ENCODE measurements around the gene CARD16.
"Not testable (repeated sequence)": the region's sequence is repeated elsewhere in the genome, so short reads cannot be mapped to it uniquely, and the experiment has no call there.

The CARD16 gene

DNA sequence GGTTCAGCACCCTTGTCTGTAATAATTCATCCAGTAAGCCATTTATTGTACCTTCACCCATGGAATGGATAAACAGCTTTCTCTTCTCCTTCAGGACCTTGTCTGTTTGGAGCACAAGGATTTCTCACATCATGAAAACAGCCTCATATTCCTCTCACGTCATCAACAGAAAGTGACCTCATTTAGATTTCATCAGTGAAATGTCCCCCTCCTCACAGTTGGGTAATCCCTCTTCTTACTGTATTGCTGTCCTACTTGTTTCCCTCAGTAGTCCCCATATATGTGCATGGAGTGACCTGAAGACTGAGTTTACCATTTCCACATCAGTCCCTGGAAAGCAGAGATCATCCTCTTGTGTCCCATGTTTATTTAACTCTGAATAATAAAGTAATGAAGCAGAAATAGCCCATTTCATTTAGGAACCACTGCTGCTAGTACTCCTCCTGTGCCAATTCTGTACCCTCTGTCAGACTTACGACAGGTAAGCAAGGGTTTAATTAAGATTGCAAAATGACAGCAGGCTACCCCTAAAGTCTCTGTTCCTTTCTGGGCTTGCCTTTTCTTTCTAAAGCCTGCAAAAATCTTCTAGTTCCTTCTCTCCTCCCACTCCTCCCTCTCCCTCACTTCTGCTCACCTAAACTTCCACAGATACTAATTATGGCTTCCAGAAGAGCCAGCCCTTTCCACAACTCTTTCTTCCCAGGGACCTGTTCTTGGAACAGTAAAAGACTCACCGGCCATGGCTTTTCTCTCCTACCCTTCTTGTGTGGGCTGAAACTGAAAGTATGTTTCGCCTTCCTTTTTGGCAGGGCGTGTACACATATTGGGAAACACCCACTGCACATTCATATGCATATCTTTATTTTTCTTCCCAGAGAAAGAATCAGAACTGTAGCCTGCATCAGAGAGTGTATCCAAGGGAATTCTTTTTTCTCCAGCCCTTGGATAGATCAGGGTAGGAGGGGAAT, at the start of gene CARD16:
Gene CARD16 (minus strand): TSS at position 779 of the 968 bp plus-strand sequence. CDS start 38 bp downstream, at position 741.
- H3K4me1 ChIP-seq (ENCODE audit: control insufficient read depth, insufficient read depth, low read length, unreplicated experiment): peaks cover 18% of the 10 kb centered on the region
- peak within 1 kb of the TSS; percentile 77 for H3K27ac ChIP-seq (ENCODE audit: low read depth, low read length)
- H3K36me3 ChIP-seq (ENCODE audit: insufficient read depth, low read length); H3K79me2 ChIP-seq (ENCODE audit: control insufficient read depth, insufficient read depth, low read length, unreplicated experiment); H3K27me3 ChIP-seq (ENCODE audit: insufficient read depth, low read length): not testable (repeated sequence)
- H2AFZ ChIP-seq (ENCODE audit: low read length, unreplicated experiment): peak within 1 kb of the TSS; percentile 19
- H3K4me3 ChIP-seq (ENCODE audit: low read depth, low read length): peak within 1 kb of the TSS; percentile 71

DNA sequence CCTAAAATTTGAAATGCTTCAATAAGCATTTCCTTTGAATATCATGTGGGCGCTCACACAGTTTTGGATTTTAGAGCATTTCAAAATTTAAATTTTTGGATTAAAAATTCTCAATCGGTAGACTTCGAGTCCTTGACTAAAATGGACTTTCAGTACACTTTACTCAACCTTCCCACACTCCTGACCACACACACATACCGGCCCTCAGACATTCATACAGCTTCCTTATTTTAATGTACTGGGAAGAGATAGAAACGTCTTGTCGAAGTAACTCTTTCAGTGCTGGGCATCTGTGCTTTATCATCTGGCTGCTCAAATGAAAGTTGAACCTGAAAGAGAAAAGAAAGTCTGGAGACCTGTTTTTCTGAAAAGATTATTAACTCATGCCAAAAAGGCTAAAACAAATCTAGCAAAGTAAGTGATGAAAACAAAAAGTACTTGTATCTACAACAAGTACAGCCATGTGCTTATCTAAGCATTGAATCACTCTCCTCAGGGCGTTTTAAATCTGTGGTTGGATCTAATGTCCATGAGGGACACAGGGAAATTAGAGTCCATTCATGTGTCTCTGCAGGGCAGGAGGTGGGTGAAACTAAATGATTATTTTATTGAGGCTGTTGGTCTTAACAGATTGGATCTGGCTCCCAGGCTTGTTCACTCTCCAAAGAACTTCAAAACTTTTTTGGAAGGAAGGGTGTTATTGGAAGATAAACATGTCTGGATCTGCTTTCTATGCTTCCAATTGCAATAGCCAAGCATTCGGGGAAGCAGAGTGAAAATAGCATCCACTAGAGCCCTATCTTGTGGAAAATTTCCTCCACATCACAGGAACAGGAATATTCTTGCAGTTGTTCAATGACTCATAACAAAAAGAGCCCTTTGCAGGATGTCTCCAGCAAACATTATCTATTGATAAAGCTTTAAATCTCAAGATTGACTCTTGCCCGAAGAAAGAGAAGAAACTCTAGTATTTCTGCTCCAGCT, 47.4 kb upstream of the CARD16 start:
- no peaks in the 10 kb centered on the region for H3K36me3 ChIP-seq (ENCODE audit: insufficient read depth, low read length)
- no peak overlapping the region for H3K27ac ChIP-seq (ENCODE audit: low read depth, low read length)
- H2AFZ ChIP-seq (ENCODE audit: low read length, unreplicated experiment): no peak overlapping the region
- H3K79me2 ChIP-seq (ENCODE audit: control insufficient read depth, insufficient read depth, low read length, unreplicated experiment): no peaks in the 10 kb centered on the region
- H3K4me1 ChIP-seq (ENCODE audit: control insufficient read depth, insufficient read depth, low read length, unreplicated experiment): no peaks in the 10 kb centered on the region
- no peaks in the 10 kb centered on the region for H3K27me3 ChIP-seq (ENCODE audit: insufficient read depth, low read length)
- no peak overlapping the region for H3K4me3 ChIP-seq (ENCODE audit: low read depth, low read length)

DNA sequence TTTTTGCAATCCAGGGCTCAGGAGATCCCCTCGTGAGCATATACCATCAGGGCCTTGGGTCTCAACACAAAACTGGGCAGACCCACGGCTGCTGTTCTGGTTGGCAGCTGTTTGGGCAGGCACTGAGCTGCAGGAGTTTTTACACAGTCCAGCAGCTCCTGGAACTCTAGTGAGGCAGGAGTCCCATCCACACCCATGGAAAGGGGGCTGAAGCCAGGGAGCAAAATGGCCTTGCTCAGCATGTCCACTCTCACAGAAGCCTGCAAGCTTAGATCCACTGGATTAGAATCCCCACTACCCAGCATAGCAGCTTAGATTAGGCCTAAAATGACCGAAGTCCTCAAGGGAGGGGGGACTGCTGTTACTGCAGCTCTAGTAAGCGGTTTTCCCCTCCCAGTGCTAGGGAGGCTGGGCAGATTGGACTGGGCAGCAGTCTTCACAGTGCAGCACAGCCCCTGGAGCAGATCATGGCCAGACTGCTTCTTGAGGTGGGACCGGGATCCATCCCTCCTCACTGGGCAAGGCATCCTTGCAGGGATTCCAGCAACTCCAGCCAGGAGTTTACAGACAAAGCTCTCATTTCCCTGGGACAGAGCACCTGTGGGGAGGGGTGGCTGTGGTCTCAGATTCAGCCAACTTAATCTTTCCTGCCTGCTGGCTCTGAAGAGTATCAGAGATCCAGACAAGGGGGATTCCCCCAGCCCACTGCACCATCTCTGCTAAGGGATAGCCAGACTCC, 36.4 kb upstream of the CARD16 start:
- Histone ChIP-seq H3K36me3 (ENCODE audit: insufficient read depth, low read length) (no peaks in the 10 kb centered on the region), H3K4me1 (ENCODE audit: control insufficient read depth, insufficient read depth, low read length, unreplicated experiment) (no peaks in the 10 kb centered on the region), H2AFZ (ENCODE audit: low read length, unreplicated experiment) (no peak overlapping the region), H3K27ac (ENCODE audit: low read depth, low read length) (no peak overlapping the region), H3K4me3 (ENCODE audit: low read depth, low read length) (no peak overlapping the region), H3K79me2 (ENCODE audit: control insufficient read depth, insufficient read depth, low read length, unreplicated experiment) (no peaks in the 10 kb centered on the region), H3K27me3 (ENCODE audit: insufficient read depth, low read length) (no peaks in the 10 kb centered on the region)

DNA sequence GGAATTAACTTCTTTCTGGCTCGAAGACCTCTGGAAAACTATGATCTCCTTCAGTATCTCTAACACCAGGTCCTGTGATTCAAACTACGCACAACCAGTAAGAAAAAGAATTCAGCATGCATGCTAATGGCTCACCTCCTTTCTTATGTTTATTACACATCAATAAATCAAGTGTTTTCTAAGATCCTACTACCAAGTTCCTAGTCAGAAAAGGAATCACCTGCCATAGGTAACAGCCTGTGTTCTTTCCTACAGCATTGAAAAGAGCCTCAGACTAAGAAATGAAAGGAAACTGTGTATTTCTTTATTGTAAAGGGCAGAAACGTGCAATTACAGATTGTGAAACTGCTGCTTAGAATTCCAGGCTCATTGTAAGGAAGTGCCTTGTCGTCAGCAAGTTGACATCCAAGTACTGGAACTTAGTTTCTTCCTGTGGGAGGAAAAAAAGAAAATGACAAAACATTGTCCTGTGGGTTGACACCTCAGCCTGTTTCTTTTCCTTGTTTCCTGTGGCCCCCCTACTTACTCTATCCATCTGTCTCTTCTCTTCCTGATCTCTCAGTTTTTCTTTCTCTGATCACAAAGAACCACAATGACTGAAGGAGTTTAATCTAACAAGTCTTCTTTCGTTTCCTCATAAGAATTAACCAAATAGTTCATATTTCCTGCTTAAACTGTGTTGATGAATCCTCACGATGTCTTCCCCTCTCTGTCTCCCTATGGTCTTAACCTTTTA, 35.2 kb upstream of the CARD16 start:
- not testable (repeated sequence) for H3K27me3 ChIP-seq (ENCODE audit: insufficient read depth, low read length); H3K27ac ChIP-seq (ENCODE audit: low read depth, low read length); H3K79me2 ChIP-seq (ENCODE audit: control insufficient read depth, insufficient read depth, low read length, unreplicated experiment); H3K4me1 ChIP-seq (ENCODE audit: control insufficient read depth, insufficient read depth, low read length, unreplicated experiment); H3K36me3 ChIP-seq (ENCODE audit: insufficient read depth, low read length)
- Histone ChIP-seq H2AFZ (ENCODE audit: low read length, unreplicated experiment) (peak overlapping the region; percentile 0), H3K4me3 (ENCODE audit: low read depth, low read length) (0 out of 2 replicates have a peak overlapping the region, but pooled peaks have one; percentile 17)

DNA sequence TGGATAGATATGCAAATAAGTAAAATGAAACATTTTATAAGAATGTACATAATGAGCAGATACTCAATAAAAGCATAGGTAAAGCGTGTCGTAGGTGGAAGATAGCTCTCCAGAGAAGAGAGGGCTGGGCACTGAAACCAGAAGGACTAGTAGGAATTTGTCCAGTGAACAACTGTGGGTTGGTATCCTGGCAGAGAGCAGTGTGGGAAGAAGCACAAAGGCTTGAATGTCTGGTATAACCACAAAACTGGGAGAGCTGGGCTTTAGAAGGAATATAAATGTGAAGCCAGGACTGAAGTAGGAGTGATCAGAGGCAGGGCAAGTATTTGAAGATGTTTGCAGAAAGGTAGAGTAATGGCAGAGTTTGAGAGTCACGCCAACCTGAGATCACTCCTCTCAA, 33.1 kb upstream of the CARD16 start:
- H3K36me3 ChIP-seq (ENCODE audit: insufficient read depth, low read length): no peaks in the 10 kb centered on the region
- no peaks in the 10 kb centered on the region for H3K4me1 ChIP-seq (ENCODE audit: control insufficient read depth, insufficient read depth, low read length, unreplicated experiment)
- H3K27me3 ChIP-seq (ENCODE audit: insufficient read depth, low read length): no peaks in the 10 kb centered on the region
- no peak overlapping the region for H2AFZ ChIP-seq (ENCODE audit: low read length, unreplicated experiment)
- H3K4me3 ChIP-seq (ENCODE audit: low read depth, low read length): no peak overlapping the region
- no peaks in the 10 kb centered on the region for H3K79me2 ChIP-seq (ENCODE audit: control insufficient read depth, insufficient read depth, low read length, unreplicated experiment)
- H3K27ac ChIP-seq (ENCODE audit: low read depth, low read length): no peak overlapping the region

DNA sequence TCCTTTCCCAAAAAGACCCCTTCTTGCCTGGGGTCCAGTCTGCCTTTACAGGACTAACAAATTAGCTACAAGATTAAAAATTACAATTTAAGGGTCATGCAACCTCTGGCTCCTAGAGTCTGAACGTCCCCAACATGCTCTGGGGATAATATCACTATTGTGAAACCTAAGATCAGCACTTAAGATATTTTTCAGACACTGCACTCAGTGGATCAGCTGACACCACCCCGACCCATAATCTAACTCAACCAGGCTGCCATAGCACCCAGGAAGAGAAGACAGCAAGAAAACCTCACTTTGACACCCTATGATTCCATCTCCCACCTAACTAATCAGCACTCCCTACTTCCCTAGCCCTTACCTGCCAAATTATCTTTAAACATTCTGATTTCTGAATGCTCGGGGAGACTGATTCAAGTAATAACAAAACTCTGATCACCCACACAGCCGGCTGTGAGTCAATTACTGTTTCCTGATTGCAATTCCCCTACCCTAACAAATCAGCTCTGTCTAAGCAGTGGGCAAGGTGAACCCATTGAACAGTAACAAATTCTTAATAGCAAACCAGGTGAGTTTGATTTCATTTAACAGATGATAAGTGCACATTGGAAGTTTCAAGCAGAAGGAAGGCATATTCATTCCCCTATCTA, 32.1 kb upstream of the CARD16 start:
- not testable (repeated sequence) for H2AFZ ChIP-seq (ENCODE audit: low read length, unreplicated experiment); H3K4me1 ChIP-seq (ENCODE audit: control insufficient read depth, insufficient read depth, low read length, unreplicated experiment); H3K27ac ChIP-seq (ENCODE audit: low read depth, low read length); H3K4me3 ChIP-seq (ENCODE audit: low read depth, low read length); H3K79me2 ChIP-seq (ENCODE audit: control insufficient read depth, insufficient read depth, low read length, unreplicated experiment); H3K36me3 ChIP-seq (ENCODE audit: insufficient read depth, low read length); H3K27me3 ChIP-seq (ENCODE audit: insufficient read depth, low read length)

DNA sequence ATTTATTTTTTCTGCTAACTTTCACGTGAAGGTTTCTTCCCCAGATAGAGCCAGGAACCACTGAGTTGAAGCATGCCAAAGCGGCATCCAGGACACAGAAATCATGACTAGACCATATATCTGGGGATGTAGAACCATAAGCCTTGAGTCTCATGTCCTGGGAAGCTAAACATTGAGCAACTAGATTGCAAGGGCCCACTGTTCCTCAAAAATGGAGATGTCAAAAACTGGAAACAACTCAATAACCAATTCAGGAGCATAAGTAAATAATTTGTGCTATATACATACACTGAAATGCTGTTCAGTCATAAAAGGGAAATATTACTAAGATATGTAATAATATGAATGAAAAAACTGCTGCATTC, 29.0 kb upstream of the CARD16 start:
- H3K4me1 ChIP-seq (ENCODE audit: control insufficient read depth, insufficient read depth, low read length, unreplicated experiment): no peaks in the 10 kb centered on the region
- no peaks in the 10 kb centered on the region for H3K36me3 ChIP-seq (ENCODE audit: insufficient read depth, low read length)
- no peak overlapping the region for H2AFZ ChIP-seq (ENCODE audit: low read length, unreplicated experiment)
- H3K79me2 ChIP-seq (ENCODE audit: control insufficient read depth, insufficient read depth, low read length, unreplicated experiment): no peaks in the 10 kb centered on the region
- H3K4me3 ChIP-seq (ENCODE audit: low read depth, low read length): no peak overlapping the region
- no peaks in the 10 kb centered on the region for H3K27me3 ChIP-seq (ENCODE audit: insufficient read depth, low read length)
- no peak overlapping the region for H3K27ac ChIP-seq (ENCODE audit: low read depth, low read length)

DNA sequence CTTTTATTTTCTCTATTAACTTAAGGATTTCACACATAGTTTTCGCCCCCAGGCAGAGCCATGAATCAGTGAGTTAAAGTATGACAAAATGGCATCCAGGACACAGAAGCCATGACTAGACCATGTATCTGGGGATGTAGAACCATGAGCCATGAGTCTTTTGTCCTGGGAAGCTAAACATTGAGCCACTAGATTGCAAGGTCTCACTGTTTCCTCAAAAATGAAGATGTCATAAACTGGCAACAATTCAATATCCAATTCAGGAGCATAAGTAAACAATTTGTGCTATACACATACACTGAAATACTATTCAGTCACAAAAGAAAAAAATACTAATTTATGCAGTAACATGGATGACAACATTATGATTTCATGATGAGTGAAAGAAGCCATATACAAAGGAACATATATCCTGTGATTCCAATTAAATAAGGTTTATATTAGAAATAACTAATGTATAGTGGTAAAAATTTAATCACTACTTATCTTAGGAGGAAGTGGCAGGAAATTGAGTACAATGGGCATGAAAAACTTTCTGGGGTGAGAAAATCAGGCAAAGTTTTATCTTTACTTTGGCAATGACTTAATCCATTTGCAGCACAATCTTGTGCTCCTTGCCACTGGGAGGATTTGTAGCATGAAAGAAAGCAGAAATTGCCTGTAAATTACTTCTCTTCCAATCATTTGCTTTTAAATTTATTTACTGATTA, 28.5 kb upstream of the CARD16 start:
- Histone ChIP-seq H3K27ac (ENCODE audit: low read depth, low read length) (no peak overlapping the region), H3K79me2 (ENCODE audit: control insufficient read depth, insufficient read depth, low read length, unreplicated experiment) (no peaks in the 10 kb centered on the region), H3K36me3 (ENCODE audit: insufficient read depth, low read length) (no peaks in the 10 kb centered on the region), H2AFZ (ENCODE audit: low read length, unreplicated experiment) (no peak overlapping the region), H3K4me1 (ENCODE audit: control insufficient read depth, insufficient read depth, low read length, unreplicated experiment) (no peaks in the 10 kb centered on the region), H3K4me3 (ENCODE audit: low read depth, low read length) (no peak overlapping the region), H3K27me3 (ENCODE audit: insufficient read depth, low read length) (no peaks in the 10 kb centered on the region)

DNA sequence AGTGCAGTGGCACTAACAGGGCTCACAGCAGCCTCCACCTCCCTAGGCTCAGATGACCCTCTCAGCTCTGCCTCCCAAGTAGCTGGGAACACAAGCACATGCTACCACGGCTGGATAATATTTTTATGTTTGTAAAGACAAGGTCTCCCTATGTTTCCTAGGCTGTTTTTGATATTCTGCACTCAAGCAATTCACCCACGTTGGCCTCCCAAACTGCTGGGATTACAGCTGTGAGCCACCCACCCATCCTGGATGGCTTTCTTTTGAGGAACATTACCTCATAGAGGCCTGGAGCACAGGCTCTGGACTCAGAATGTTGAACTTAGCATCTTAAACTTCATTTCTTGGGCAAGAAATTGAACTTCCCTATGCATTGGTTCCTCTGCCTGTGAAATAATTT, 26.9 kb upstream of the CARD16 start:
- H3K27ac ChIP-seq (ENCODE audit: low read depth, low read length); H2AFZ ChIP-seq (ENCODE audit: low read length, unreplicated experiment); H3K4me3 ChIP-seq (ENCODE audit: low read depth, low read length); H3K79me2 ChIP-seq (ENCODE audit: control insufficient read depth, insufficient read depth, low read length, unreplicated experiment); H3K4me1 ChIP-seq (ENCODE audit: control insufficient read depth, insufficient read depth, low read length, unreplicated experiment); H3K27me3 ChIP-seq (ENCODE audit: insufficient read depth, low read length); H3K36me3 ChIP-seq (ENCODE audit: insufficient read depth, low read length): not testable (repeated sequence)
